Nephron progenitor cell (in vitro differentiated cells): Measurements from ENCODE around the gene TEN1.

ENCODE experiments used
- DNase-seq: peaks from one replicate; pipeline ENCODE4 v3.0.0; 2021
- H3K27ac Mint-ChIP-seq: 2 replicates; pipeline ENCODE4 v1.8.0; 2021; ENCODE audit warnings: mild to moderate bottlenecking, moderate library complexity, mixed read lengths
- H3K27me3 Mint-ChIP-seq: 2 replicates; pipeline ENCODE4 v1.8.0; 2021; ENCODE audit warnings: mild to moderate bottlenecking, low read depth, mixed read lengths; ENCODE audit not compliant: poor library complexity
- H3K36me3 Mint-ChIP-seq: 2 replicates; pipeline ENCODE4 v1.8.0; 2021; ENCODE audit warnings: low read depth, mixed read lengths
- H3K4me1 Mint-ChIP-seq: 2 replicates; pipeline ENCODE4 v1.8.0; 2021; ENCODE audit warnings: mixed read lengths
- H3K4me3 Mint-ChIP-seq: 2 replicates; pipeline ENCODE4 v1.8.0; 2021; ENCODE audit warnings: mild to moderate bottlenecking, moderate library complexity, mixed read lengths
- H3K9me3 Mint-ChIP-seq: 2 replicates; pipeline ENCODE4 v1.8.0; 2021; ENCODE audit warnings: mild to moderate bottlenecking, moderate library complexity, mixed read lengths
- TF ChIP-seq, protein P1 (sequence below): fragments of 200-600 bp; sonication (generic); IDR thresholded peaks from 2 replicates; pipeline ENCODE4 v1.5.0; 2021; ENCODE audit warnings: antibody characterized with exemption

TEN1 gene

DNA sequence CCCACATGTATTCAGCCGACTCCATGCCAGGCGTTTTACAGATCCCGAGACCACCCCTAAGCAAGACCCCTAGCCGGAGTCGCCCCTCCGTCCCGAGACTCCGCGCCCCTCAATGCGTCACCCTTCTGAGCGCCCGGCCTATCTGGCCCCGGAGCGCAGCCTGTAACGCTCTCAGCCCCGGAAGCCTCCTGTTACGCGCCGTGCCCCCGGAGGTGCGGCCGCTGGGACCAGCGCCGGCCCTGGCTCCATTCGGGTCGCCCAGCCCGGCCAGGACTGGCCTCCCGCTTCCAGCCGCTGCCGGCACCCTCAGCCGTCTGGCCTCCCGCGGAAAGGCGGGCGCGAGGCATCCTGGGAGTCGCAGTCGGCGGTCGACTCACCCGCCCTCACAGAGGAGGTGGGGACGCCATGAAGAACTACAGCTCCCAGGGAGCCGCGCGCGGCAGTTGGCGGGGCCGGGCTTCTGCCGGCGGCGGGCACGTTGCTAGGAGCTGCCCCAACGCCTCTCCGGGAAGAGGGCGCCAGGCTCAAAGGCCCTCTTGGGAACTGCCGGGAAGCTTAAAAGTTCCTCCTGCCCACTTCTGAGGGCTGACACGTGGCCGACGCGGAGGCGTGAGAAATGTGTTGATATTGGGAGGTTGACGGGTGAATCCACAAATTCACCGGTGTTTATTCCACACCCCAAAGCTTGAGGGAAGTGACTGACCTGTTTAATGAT, 38.2 kb upstream of the TEN1 start, which contains the start of gene FBF1:
Gene FBF1 (minus strand): TSS at position 316 of the 715 bp plus-strand sequence. CDS start 2,893 bp downstream, outside the sequence.
- H3K27ac Mint-ChIP-seq = peak within 1 kb of the TSS; percentile 74
- H3K4me1 Mint-ChIP-seq = peaks cover 21% of the 10 kb centered on the region
- H3K4me3 Mint-ChIP-seq = peak within 1 kb of the TSS; percentile 92
- peaks cover 4% of the 10 kb centered on the region for H3K27me3 Mint-ChIP-seq
- H3K9me3 Mint-ChIP-seq = no peaks in the 10 kb centered on the region
- peak; percentile 94 for DNase-seq
- TF ChIP-seq, protein P1, sequence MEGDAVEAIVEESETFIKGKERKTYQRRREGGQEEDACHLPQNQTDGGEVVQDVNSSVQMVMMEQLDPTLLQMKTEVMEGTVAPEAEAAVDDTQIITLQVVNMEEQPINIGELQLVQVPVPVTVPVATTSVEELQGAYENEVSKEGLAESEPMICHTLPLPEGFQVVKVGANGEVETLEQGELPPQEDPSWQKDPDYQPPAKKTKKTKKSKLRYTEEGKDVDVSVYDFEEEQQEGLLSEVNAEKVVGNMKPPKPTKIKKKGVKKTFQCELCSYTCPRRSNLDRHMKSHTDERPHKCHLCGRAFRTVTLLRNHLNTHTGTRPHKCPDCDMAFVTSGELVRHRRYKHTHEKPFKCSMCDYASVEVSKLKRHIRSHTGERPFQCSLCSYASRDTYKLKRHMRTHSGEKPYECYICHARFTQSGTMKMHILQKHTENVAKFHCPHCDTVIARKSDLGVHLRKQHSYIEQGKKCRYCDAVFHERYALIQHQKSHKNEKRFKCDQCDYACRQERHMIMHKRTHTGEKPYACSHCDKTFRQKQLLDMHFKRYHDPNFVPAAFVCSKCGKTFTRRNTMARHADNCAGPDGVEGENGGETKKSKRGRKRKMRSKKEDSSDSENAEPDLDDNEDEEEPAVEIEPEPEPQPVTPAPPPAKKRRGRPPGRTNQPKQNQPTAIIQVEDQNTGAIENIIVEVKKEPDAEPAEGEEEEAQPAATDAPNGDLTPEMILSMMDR = no peak
- H3K36me3 Mint-ChIP-seq = peaks cover 9% of the 10 kb centered on the region

DNA sequence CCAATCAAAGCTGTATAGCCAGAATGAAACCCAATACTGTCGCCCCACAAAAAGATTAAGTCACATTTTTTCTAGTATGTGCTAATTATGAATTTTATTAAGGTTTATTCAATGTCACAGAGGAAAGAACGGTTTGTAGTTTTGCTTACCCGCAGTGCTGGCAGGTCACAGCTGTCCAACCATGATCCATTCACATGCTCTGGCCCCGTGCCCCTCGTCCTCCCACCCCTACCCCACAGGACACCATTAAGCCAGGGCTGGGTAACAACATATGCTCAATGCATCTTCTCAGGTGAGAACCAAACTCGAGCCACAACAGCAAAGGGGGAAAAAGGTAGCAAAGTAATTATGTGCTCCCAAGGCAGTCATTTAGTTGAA, 37.6 kb upstream of the TEN1 start:
- Mint-ChIP-seq H3K27ac (no peak overlapping the region), H3K4me1 (peaks cover 21% of the 10 kb centered on the region), H3K4me3 (peak overlapping the region; percentile 76), H3K27me3 (peaks cover 4% of the 10 kb centered on the region), H3K36me3 (peaks cover 12% of the 10 kb centered on the region), H3K9me3 (no peaks in the 10 kb centered on the region)
- TF ChIP-seq, protein P1 = no peak
- no peak for DNase-seq

DNA sequence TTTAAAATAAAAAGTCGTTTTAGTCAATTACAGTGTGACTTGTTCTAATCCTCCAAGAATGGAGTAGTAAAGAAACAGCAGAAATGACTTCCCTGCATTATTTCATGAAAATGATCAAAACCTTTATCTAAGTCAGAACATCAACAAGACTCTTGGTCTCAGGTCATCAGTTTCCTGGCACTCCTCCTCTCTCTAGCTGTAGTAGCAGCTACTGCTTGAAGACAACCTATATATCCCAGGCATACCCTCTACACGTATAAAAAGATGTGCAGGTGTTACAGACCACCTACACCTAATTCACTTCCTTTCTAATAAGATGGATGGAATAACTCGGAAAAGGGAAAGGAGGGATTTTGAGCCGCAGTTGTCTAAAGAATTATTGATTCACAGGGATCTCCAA, 36.6 kb upstream of the TEN1 start:
- H3K9me3 Mint-ChIP-seq = no peaks in the 10 kb centered on the region
- H3K4me1 Mint-ChIP-seq = peaks cover 21% of the 10 kb centered on the region
- H3K36me3 Mint-ChIP-seq = peaks cover 18% of the 10 kb centered on the region
- no peak for DNase-seq
- H3K27me3 Mint-ChIP-seq = peaks cover 7% of the 10 kb centered on the region
- no peak overlapping the region for H3K27ac Mint-ChIP-seq
- TF ChIP-seq, protein P1 = no peak
- no peak overlapping the region for H3K4me3 Mint-ChIP-seq

DNA sequence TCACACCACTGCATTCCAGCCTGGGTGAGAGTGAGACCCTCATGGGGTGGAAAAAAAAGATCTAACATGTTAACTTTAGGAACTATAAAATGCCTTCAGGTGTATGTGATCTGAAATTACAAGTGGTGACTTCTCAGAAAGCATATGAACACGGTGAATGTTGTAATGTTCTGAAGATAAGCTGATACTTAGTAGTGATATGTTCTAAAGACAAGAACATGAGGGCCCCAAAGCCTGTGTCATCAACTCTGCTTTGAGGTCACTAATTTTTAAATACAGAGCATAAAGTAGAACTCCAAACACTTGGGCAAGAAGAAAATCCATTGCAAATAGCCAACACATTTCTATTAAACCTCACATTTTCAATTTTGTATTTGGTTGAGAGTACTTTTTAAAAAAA, 35.5 kb upstream of the TEN1 start:
- Mint-ChIP-seq H3K4me1 (peaks cover 21% of the 10 kb centered on the region), H3K27me3 (peaks cover 7% of the 10 kb centered on the region), H3K27ac (no peak overlapping the region), H3K9me3 (no peaks in the 10 kb centered on the region), H3K4me3 (no peak overlapping the region), H3K36me3 (peaks cover 24% of the 10 kb centered on the region)
- no peak for DNase-seq
- TF ChIP-seq, protein P1 = no peak

DNA sequence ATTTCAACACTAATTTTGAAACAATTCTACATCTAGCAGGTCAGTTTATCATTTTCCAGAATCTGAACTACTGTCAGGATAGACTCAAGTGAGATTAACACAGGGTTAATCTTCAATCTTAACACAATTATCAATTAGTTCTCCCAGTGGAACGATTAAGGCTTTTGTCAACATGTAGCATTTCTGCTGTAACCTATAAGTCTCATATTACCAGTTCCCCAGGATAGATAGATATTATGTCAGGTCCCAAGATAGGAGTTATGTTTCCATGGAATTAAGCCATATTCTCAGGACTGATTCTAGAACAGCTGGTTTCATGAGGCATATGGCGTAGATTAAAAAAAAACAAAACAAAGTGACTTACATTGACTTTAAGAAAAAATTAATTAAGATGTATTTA, 33.8 kb upstream of the TEN1 start:
- H3K27ac Mint-ChIP-seq = no peak overlapping the region
- H3K4me3 Mint-ChIP-seq = no peak overlapping the region
- DNase-seq = no peak
- peaks cover 21% of the 10 kb centered on the region for H3K4me1 Mint-ChIP-seq
- H3K27me3 Mint-ChIP-seq = peaks cover 7% of the 10 kb centered on the region
- no peaks in the 10 kb centered on the region for H3K9me3 Mint-ChIP-seq
- H3K36me3 Mint-ChIP-seq = peaks cover 34% of the 10 kb centered on the region
- TF ChIP-seq, protein P1 = no peak

DNA sequence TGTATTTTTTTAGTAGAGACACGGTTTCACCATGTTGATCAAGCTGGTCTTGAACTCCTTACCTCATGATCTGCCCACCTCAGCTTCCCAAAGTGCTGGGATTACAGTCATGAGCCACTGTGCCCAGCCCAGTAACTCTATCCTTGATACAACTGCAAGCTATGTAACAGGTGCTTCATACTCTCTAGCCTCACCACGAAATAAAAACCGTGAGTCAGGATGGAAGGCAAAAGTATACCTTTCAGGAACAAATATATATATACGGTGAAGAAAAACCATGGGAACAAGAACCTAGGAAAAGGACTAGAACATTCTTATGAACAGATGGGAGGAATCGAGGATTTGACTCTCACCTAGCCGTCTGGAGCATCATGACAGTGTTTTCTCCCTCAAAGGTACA, 28.6 kb upstream of the TEN1 start:
- TF ChIP-seq, protein P1 = no peak
- H3K9me3 Mint-ChIP-seq = no peaks in the 10 kb centered on the region
- DNase-seq = no peak
- no peak overlapping the region for H3K4me3 Mint-ChIP-seq
- peaks cover 51% of the 10 kb centered on the region for H3K36me3 Mint-ChIP-seq
- no peaks in the 10 kb centered on the region for H3K4me1 Mint-ChIP-seq
- H3K27me3 Mint-ChIP-seq = peaks cover 3% of the 10 kb centered on the region
- no peak overlapping the region for H3K27ac Mint-ChIP-seq
